ENCODE data around the gene BDKRB1.

BDKRB1 gene

DNA sequence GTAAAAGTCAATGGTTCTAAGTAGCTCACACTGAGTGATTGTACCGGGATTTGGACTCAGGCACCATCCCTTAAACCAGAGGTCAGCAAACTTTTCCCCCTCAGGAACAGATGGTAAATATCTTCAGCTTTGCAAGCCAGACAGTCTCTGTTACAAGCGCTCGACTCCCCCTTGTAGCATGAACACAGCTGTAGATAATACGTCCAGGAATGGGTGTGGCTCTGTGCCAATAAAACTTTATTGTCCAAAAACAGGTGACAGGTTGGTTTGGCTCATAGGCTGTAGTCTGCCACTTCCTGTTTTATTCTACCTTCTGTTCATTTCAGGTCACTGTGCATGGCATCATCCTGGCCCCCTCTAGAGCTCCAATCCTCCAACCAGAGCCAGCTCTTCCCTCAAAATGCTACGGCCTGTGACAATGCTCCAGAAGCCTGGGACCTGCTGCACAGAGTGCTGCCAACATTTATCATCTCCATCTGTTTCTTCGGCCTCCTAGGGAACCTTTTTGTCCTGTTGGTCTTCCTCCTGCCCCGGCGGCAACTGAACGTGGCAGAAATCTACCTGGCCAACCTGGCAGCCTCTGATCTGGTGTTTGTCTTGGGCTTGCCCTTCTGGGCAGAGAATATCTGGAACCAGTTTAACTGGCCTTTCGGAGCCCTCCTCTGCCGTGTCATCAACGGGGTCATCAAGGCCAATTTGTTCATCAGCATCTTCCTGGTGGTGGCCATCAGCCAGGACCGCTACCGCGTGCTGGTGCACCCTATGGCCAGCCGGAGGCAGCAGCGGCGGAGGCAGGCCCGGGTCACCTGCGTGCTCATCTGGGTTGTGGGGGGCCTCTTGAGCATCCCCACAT is 7.6 kb downstream of the BDKRB1 start:
- no peak for DNase-seq

DNA sequence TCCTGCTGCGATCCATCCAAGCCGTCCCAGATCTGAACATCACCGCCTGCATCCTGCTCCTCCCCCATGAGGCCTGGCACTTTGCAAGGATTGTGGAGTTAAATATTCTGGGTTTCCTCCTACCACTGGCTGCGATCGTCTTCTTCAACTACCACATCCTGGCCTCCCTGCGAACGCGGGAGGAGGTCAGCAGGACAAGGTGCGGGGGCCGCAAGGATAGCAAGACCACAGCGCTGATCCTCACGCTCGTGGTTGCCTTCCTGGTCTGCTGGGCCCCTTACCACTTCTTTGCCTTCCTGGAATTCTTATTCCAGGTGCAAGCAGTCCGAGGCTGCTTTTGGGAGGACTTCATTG is 8.2 kb downstream of the BDKRB1 start:
- DNase-seq, result no peak

DNA sequence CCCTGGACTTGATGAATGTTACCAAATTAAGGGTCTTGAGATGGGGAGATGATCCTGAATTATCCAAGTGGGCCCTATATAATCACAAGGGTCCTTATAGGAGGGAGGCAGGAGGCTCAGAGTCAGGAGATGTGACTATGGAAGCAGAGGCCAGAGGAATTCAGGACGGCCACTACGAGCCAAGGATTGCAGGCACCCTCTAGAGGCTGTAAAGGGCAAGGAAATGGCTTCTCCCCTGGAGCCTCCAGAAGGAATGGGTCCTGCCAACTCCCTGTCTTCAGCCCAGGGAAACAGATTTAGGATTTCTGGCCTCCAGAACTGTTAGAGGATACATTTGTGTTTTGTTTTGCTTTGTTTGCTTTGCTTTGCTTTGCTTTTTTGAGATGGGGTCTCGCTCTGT is 8.8 kb downstream of the BDKRB1 start:
- no peak for DNase-seq

- DNase-seq, result no peak
Observed at GRCh38 chr14:96265383-96266095, 9.5 kb downstream of the BDKRB1 start.

DNA sequence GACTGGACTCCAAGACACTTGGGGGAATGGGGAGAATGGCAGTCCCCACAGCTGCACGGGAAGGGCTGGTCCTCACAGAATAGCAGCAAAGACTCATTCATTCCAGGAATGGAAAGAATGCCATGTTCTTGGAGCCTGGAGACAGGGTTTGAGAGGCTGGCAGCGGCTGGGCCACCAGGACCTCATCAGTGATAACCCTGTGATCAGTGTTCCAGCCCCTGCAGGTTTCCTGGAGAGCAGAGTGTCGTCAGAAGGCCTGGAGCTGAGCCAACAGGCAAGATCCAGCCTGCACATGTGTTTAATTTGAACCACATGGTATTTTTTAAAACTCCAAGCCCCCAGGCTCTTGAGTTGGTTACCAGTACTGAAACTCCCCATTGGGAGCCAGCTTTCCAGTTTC is 11.3 kb downstream of the BDKRB1 start:
- no peak for DNase-seq

DNA sequence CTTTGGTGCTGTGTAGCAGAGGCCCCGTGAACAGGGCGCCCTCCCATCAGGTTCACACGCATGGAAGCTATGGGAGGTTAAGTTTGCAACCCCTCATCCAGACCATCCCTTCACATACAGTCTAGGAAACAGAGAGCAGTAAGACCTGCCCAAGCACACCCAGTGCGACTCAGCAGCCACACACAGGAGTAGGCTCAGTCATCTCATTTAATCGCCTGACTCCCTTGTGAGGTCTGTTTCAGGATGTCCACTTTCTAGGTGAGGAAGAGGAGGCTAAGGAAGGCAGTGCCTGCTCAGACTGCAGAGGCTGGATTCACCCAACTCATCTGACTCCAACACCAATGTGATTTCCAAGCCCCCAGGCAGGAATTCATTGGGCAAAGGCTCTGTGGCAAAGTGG is 11.9 kb downstream of the BDKRB1 start:
- no peak for DNase-seq

DNA sequence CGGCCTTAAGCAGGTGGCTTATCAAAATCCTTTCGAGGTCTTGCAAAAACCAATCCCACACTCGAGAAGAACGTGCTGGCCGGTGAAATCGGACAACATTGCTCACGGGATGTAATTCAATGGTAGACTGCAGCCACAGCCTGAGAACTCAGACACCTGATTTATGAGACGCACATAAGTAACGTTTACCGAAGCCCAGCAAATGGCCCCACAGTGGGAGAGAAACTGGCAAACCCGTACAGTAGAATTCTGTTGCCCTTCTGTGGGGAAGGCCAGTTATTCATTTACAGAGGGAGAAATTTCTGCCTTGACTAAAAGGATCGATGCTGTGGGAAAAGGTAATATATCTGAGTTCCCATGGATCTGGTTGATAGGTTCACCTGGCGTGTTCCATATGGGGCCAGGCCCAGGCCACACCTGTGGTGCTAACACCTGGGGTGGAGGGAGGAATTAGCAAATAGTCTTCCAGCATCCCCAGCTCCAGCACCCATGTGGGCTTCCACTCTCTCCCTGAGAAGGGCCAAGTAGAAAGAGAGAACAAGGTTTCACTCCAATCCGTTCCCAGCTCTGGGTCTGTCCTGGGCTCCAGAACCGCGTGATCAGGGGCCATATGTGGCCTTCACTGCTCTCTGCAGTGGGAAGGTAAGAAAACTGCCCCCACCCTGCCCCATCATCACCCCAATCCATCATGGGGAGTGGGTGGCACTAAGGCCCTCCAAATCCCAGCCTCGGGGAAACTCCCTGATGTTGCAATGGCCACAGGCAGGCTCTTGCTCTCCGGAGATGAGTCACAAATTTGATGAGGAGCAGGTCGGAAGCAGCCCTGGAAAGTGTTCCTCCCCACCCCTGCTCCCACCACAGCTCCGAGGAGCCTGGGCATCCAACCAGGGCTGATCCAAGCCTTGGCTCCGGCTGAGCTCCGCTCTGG is 12.7 kb downstream of the BDKRB1 start:
- DNase-seq, result no peak

- DNase-seq, result no peak
Observed at GRCh38 chr14:96269359-96269710, 13.3 kb downstream of the BDKRB1 start.

DNA sequence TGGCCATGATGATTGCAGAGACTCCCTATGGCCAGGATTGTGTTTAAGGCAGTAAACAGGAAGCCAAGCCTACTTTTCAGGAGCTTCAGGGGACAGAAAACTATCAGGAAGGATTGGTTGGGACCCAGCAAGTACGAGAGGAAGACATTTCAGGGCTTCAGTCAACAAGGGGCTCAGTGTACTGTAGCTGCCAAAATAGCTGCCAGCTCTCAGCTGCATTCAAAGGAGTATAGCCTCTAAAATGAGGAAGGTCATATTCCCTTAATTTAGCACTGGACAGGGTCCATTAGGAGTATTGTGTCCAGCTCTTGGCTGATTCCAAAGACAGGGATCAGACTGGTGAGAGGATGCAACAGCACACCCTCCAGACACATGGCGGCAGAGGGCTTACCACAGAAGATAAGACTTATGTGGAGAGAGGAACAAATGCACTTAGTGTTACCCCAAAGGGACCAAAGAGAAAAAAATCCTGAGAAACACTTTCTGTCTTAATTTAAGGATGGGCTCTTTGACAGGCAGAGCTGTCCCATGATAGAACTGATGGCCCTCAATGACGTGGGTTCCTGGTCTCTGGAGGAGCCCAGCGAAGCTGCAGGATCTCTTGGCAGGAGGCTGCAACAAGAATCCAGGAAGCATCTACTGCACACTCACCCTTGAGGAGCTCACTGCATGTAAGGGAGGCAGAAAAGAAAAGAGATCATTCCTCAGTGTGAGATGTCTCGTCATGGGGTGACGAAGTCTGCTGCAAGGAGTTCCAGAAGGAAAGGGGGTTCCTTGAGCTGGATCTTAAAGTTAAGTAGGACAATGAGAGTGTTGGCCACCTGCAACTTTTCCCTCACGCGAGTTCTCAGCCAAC is 14.8 kb downstream of the BDKRB1 start:
- DNase-seq, result no peak

DNA sequence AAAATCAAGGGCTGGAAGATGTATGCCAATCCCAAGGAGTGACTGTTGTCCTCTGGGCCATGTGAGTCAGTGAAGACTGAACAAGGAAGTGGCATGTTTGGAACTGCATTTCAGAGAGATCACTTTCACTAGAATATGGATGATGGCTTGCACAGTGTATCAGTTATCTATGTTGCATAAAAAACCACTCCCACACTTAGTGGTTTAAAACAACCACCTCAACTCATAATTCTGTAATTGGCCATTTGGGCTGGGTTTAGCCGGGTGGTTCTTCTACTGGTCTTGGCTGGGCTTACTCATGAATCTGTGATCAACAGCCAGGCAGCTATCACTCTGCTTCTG is 15.4 kb downstream of the BDKRB1 start:
- no peak for DNase-seq

- DNase-seq, result no peak
Observed at GRCh38 chr14:96272777-96273473, 16.9 kb downstream of the BDKRB1 start.

DNA sequence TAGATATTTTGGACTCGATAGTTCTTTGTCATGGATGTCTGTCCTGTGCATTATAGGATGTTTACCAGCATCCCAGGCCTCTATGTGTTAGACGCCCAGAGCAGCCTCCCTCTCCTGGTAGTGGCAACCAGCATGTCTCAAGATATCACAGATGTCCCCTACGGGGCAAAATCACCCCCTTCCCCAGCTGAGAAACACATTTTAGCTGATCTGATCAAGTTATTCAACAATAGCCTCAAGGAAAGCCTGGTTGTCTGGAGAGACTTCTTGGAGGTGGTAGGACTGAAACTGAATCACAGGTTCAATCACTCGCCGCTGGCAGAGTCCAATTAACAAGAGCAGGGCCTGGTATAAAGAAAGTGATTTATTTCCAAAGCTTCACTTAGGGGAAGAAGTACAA is 17.6 kb downstream of the BDKRB1 start:
- no peak for DNase-seq

GRCh38 chr14:96274122-96274521 is 18.1 kb downstream of the BDKRB1 start:
- DNase-seq, result no peak

DNA sequence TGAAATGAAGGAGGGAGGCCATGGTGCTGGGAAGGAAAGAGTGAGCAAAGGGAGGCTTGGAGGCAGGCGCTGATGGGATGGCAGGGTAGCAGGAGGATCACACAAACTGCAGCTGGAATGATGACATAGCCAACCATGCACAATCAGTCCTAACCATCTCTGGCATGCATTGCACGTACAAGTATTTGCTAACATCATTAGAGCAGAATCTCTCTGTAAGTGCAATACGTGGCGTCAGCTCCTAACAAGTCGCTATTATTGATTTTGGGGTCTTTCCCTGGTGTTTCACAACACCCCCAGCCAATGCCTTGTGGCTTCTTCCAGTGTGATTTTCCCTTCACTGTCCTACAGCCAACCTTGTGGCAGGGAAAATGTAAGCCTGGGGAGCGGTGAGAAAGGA is 18.5 kb downstream of the BDKRB1 start:
- no peak for DNase-seq

DNA sequence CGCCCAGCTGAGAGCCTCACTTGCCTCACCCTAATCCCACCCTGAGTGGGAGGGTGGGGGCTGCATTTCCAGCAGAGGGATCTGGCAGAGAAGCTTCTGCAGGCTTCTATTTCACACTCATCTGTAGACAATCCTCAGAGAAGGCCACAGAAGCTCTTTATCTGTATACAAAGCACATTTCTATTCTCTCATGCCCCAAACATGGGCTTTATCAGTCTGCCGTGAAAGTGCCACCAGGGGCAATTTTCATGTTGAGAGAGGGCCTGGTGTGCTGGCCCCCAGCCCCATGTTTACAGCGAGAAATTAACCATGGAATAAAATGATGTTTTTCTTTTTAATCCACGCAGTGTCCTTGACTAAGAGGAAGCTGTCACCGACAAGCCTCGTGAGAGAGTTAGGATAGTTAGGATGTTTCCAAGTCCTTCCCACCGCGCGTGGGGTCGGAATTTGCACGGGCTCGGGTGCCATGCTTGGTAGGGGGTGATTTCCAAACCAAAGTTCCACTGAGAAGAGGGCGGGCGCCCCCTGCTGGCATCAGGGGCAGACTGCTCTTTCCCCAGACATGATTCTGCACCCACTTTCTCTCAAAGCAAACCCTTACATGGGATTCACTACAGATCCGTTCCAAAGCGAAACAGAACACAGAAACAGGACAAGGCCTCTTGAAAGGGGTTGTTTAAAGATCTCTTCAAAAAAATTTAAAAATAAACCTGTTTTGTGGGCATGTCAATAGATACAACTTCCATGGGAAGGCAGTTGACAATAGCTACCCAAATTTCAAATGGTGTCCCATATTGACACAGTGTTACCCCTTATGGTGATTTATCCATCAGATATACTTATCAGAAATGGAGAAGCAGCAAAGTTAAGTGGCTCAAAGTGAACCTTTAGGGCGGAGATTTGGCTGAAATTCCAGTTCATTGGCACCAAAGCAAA is 19.4 kb downstream of the BDKRB1 start:
- DNase-seq, result peak; percentile 70

- DNase-seq, result no peak
Observed at GRCh38 chr14:96277890-96278289, 21.9 kb downstream of the BDKRB1 start.

- no peak for DNase-seq
Observed at GRCh38 chr14:96279564-96279963, 23.6 kb downstream of the BDKRB1 start.

DNA sequence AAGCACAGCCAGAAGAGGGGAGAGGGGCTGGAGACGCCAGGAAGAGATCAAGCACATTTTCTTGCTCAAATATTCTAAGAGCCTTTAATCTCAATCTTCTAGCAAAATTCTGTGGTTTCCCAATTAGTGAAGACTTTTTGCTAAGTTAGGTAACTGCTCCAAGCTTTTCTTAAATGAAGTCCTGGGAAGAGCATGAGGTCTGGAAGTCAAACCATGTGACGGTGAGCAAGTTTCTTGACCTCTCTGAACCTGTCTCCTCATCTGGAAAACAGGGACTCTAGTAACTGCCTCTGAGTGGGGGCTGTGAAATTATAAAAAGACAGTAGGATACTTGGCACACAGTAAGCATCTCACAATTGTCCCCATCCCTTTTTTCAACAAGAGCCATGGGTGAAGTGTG is 24.1 kb downstream of the BDKRB1 start:
- DNase-seq, result no peak

GRCh38 chr14:96281486-96281885 is 25.5 kb downstream of the BDKRB1 start:
- no peak for DNase-seq

- DNase-seq, result no peak
Observed at GRCh38 chr14:96284008-96284407, 28.0 kb downstream of the BDKRB1 start.

DNA sequence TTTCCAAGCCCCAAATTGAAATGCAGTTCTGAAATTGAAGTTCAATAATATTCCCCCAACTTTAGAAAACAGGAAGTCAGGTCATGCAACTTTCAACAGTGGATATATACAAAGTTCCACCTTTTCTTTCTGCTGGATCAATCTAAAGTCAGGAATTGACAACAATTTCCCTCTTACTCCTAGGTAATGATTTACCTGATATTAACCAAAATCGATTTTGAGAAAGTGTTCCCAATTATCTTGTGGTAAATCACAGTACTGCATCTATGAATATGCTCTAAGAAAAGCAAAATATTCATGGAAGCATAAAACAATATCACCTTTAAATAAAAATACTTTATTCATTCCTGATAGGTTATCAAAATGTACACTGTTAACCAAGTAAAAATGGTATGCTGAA is 28.4 kb downstream of the BDKRB1 start:
- no peak for DNase-seq

All from stimulated activated CD4-positive, alpha-beta T cell treated with anti-CD3 and anti-CD28 coated beads, Interleukin-12 subunit alpha, Interleukin-12 subunit beta, amount 100 ng/mL, for 4 hours (primary cell).